ENCODE data around the gene PCDH9. TPM values are rescaled to one million over a fixed set of nuclear protein-coding genes. Genes with fewer than 3 reads are reported as not detected.
A peak's percentile ranks its signal among the peaks of the same experiment; 100 is the strongest.

Gene PCDH9
- total and polyA plus RNA-seq, 5 donors from 2014 or later: 0.08 to 0.77 (median 0.09) TPM

GRCh38 chr13:67228916-67229315 is 1.2 kb downstream of the PCDH9 start:
- Histone ChIP-seq H3K27ac (ENCODE audit: insufficient read depth, low read length, poor library complexity, severe bottlenecking) (no peak overlapping the region), H3K9me3 (ENCODE audit: control insufficient read depth in 2 of 2, low read length in 2 of 2) (no peaks in the 10 kb centered on the region), H3K27me3 (ENCODE audit: control insufficient read depth, insufficient read depth, low read length) (peaks cover 15% of the 10 kb centered on the region), H3K4me3 (ENCODE audit: low read depth, low read length) (peak overlapping the region; percentile 14), H3K4me1 (ENCODE audit: control insufficient read depth, insufficient read depth, low read length, poor library complexity, severe bottlenecking) (peaks cover 22% of the 10 kb centered on the region), H3K36me3 (ENCODE audit: control insufficient read depth, insufficient read depth, low read length) (no peaks in the 10 kb centered on the region)
- Mint-ChIP-seq H3K9me3 (peaks cover 0 to 2% (median 0%) of the 10 kb centered on the region in 7 donors), H3K4me3 (no peak overlapping the region), H3K4me1 (peaks cover 0 to 12% (median 4%) of the 10 kb centered on the region in 4 donors), H3K36me3 (no peaks in the 10 kb centered on the region), H3K27ac (no peak overlapping the region), H3K27me3 (peaks cover 6% of the 10 kb centered on the region)
- ATAC-seq (ENCODE audit: low read depth in 2 of 2): no peak
- no peak for DNase-seq

GRCh38 chr13:67228031-67228430 is 2.1 kb downstream of the PCDH9 start:
- Mint-ChIP-seq H3K27ac (no peak overlapping the region), H3K27me3 (peaks cover 6% of the 10 kb centered on the region), H3K4me3 (no peak overlapping the region), H3K36me3 (no peaks in the 10 kb centered on the region), H3K9me3 (peaks cover 0 to 2% (median 0%) of the 10 kb centered on the region in 7 donors), H3K4me1 (peaks cover 0 to 12% (median 4%) of the 10 kb centered on the region in 4 donors)
- Histone ChIP-seq H3K4me3 (ENCODE audit: low read depth, low read length) (no peak overlapping the region), H3K27me3 (ENCODE audit: control insufficient read depth, insufficient read depth, low read length) (peaks cover 15% of the 10 kb centered on the region), H3K9me3 (ENCODE audit: control insufficient read depth in 2 of 2, low read length in 2 of 2) (no peaks in the 10 kb centered on the region), H3K27ac (ENCODE audit: insufficient read depth, low read length, poor library complexity, severe bottlenecking) (no peak overlapping the region), H3K4me1 (ENCODE audit: control insufficient read depth, insufficient read depth, low read length, poor library complexity, severe bottlenecking) (peaks cover 22% of the 10 kb centered on the region), H3K36me3 (ENCODE audit: control insufficient read depth, insufficient read depth, low read length) (no peaks in the 10 kb centered on the region)
- DNase-seq (no peak), ATAC-seq (ENCODE audit: low read depth in 2 of 2) (no peak)

GRCh38 chr13:67227131-67227983 is 2.8 kb downstream of the PCDH9 start:
- no peak for DNase-seq
- no peaks in the 10 kb centered on the region for H3K9me3 ChIP-seq (ENCODE audit: control insufficient read depth in 2 of 2, low read length in 2 of 2)
- H3K4me3 ChIP-seq (ENCODE audit: low read depth, low read length): no peak overlapping the region
- peaks cover 15% of the 10 kb centered on the region for H3K27me3 ChIP-seq (ENCODE audit: control insufficient read depth, insufficient read depth, low read length)
- H3K27ac ChIP-seq (ENCODE audit: insufficient read depth, low read length, poor library complexity, severe bottlenecking): no peak overlapping the region
- no peak overlapping the region for H3K4me3 Mint-ChIP-seq
- peaks cover 22% of the 10 kb centered on the region for H3K4me1 ChIP-seq (ENCODE audit: control insufficient read depth, insufficient read depth, low read length, poor library complexity, severe bottlenecking)
- H3K27me3 Mint-ChIP-seq: peaks cover 6% of the 10 kb centered on the region
- H3K36me3 Mint-ChIP-seq: no peaks in the 10 kb centered on the region
- H3K27ac Mint-ChIP-seq: peak overlapping the region in 1 of 3 donors; percentile 56
- H3K9me3 Mint-ChIP-seq: peaks cover 0 to 2% (median 0%) of the 10 kb centered on the region in 7 donors
- peaks cover 0 to 8% (median 4%) of the 10 kb centered on the region in 4 donors for H3K4me1 Mint-ChIP-seq
- no peaks in the 10 kb centered on the region for H3K36me3 ChIP-seq (ENCODE audit: control insufficient read depth, insufficient read depth, low read length)
- no peak for ATAC-seq (ENCODE audit: low read depth in 2 of 2)

GRCh38 chr13:67226696-67227095 is 3.4 kb downstream of the PCDH9 start:
- H3K27me3 ChIP-seq (ENCODE audit: control insufficient read depth, insufficient read depth, low read length): peaks cover 15% of the 10 kb centered on the region
- H3K36me3 ChIP-seq (ENCODE audit: control insufficient read depth, insufficient read depth, low read length): no peaks in the 10 kb centered on the region
- DNase-seq (no peak), ATAC-seq (ENCODE audit: low read depth in 2 of 2) (no peak)
- H3K9me3 ChIP-seq (ENCODE audit: control insufficient read depth in 2 of 2, low read length in 2 of 2): no peaks in the 10 kb centered on the region
- no peak overlapping the region for H3K4me3 ChIP-seq (ENCODE audit: low read depth, low read length)
- peaks cover 0 to 8% (median 4%) of the 10 kb centered on the region in 4 donors for H3K4me1 Mint-ChIP-seq
- no peak overlapping the region for H3K27ac ChIP-seq (ENCODE audit: insufficient read depth, low read length, poor library complexity, severe bottlenecking)
- H3K9me3 Mint-ChIP-seq: peaks cover 0 to 2% (median 0%) of the 10 kb centered on the region in 7 donors
- no peaks in the 10 kb centered on the region for H3K36me3 Mint-ChIP-seq
- H3K27ac Mint-ChIP-seq: peak overlapping the region in 1 of 3 donors; percentile 56
- peaks cover 6% of the 10 kb centered on the region for H3K27me3 Mint-ChIP-seq
- H3K4me1 ChIP-seq (ENCODE audit: control insufficient read depth, insufficient read depth, low read length, poor library complexity, severe bottlenecking): peaks cover 19% of the 10 kb centered on the region
- H3K4me3 Mint-ChIP-seq: no peak overlapping the region

- Mint-ChIP-seq H3K4me1 (no peaks in the 10 kb centered on the region), H3K27me3 (no peaks in the 10 kb centered on the region), H3K9me3 (peaks cover 0 to 2% (median 0%) of the 10 kb centered on the region in 7 donors), H3K4me3 (no peak overlapping the region), H3K36me3 (no peaks in the 10 kb centered on the region), H3K27ac (no peak overlapping the region)
- H3K27me3 ChIP-seq (ENCODE audit: control insufficient read depth, insufficient read depth, low read length): peaks cover 10% of the 10 kb centered on the region
- H3K36me3 ChIP-seq (ENCODE audit: control insufficient read depth, insufficient read depth, low read length): no peaks in the 10 kb centered on the region
- DNase-seq (no peak), ATAC-seq (ENCODE audit: low read depth in 2 of 2) (no peak)
- no peaks in the 10 kb centered on the region for H3K9me3 ChIP-seq (ENCODE audit: control insufficient read depth in 2 of 2, low read length in 2 of 2)
- no peak overlapping the region for H3K27ac ChIP-seq (ENCODE audit: insufficient read depth, low read length, poor library complexity, severe bottlenecking)
- no peak overlapping the region for H3K4me3 ChIP-seq (ENCODE audit: low read depth, low read length)
- peaks cover 8% of the 10 kb centered on the region for H3K4me1 ChIP-seq (ENCODE audit: control insufficient read depth, insufficient read depth, low read length, poor library complexity, severe bottlenecking)
Observed at GRCh38 chr13:67225252-67226159, 4.6 kb downstream of the PCDH9 start.

GRCh38 chr13:67224148-67224846 is 5.8 kb downstream of the PCDH9 start:
- H3K9me3 Mint-ChIP-seq: peaks cover 0 to 2% (median 0%) of the 10 kb centered on the region in 7 donors
- Histone ChIP-seq H3K4me1 (ENCODE audit: control insufficient read depth, insufficient read depth, low read length, poor library complexity, severe bottlenecking) (no peaks in the 10 kb centered on the region), H3K9me3 (ENCODE audit: control insufficient read depth in 2 of 2, low read length in 2 of 2) (no peaks in the 10 kb centered on the region), H3K27me3 (ENCODE audit: control insufficient read depth, insufficient read depth, low read length) (peaks cover 4% of the 10 kb centered on the region), H3K36me3 (ENCODE audit: control insufficient read depth, insufficient read depth, low read length) (no peaks in the 10 kb centered on the region), H3K4me3 (ENCODE audit: low read depth, low read length) (no peak overlapping the region), H3K27ac (ENCODE audit: insufficient read depth, low read length, poor library complexity, severe bottlenecking) (no peak overlapping the region)
- H3K36me3 Mint-ChIP-seq: no peaks in the 10 kb centered on the region
- H3K27ac Mint-ChIP-seq: no peak overlapping the region
- no peaks in the 10 kb centered on the region for H3K27me3 Mint-ChIP-seq
- DNase-seq: peak in 2 of 3 donors; percentile 39 to 57
- peak overlapping the region in 2 of 4 donors; percentile 26 to 32 for H3K4me3 Mint-ChIP-seq
- ATAC-seq (ENCODE audit: low read depth in 2 of 2): no peak
- no peaks in the 10 kb centered on the region for H3K4me1 Mint-ChIP-seq

GRCh38 chr13:67223742-67224141 is 6.4 kb downstream of the PCDH9 start:
- H3K4me1 ChIP-seq (ENCODE audit: control insufficient read depth, insufficient read depth, low read length, poor library complexity, severe bottlenecking): no peaks in the 10 kb centered on the region
- no peak overlapping the region for H3K4me3 Mint-ChIP-seq
- no peak for ATAC-seq (ENCODE audit: low read depth in 2 of 2)
- no peaks in the 10 kb centered on the region for H3K36me3 ChIP-seq (ENCODE audit: control insufficient read depth, insufficient read depth, low read length)
- no peak overlapping the region for H3K27ac ChIP-seq (ENCODE audit: insufficient read depth, low read length, poor library complexity, severe bottlenecking)
- no peak for DNase-seq
- peaks cover under 1% of the 10 kb centered on the region for H3K27me3 ChIP-seq (ENCODE audit: control insufficient read depth, insufficient read depth, low read length)
- peaks cover 0 to 2% (median 0%) of the 10 kb centered on the region in 7 donors for H3K9me3 Mint-ChIP-seq
- H3K4me1 Mint-ChIP-seq: no peaks in the 10 kb centered on the region
- H3K4me3 ChIP-seq (ENCODE audit: low read depth, low read length): no peak overlapping the region
- H3K27ac Mint-ChIP-seq: no peak overlapping the region
- no peaks in the 10 kb centered on the region for H3K9me3 ChIP-seq (ENCODE audit: control insufficient read depth in 2 of 2, low read length in 2 of 2)
- no peaks in the 10 kb centered on the region for H3K36me3 Mint-ChIP-seq
- H3K27me3 Mint-ChIP-seq: no peaks in the 10 kb centered on the region

All from CD4-positive, CD25-positive, alpha-beta regulatory T cell (primary cell).